Fibroblast of the aortic adventitia (primary cell): Measurements from ENCODE around the gene EPN2. TPM values are rescaled to one million over a fixed set of nuclear protein-coding genes. Genes with fewer than 3 reads are reported as not detected.

Experiments used
- DNase-seq: peaks from one replicate; pipeline ENCODE4 v3.0.0-alpha.2; 2010; ENCODE audit warnings: low read depth
- H3K4me3 ChIP-seq: 2 replicates; pipeline ENCODE4 v1.5.1; 2011; ENCODE audit warnings: low read depth, mild to moderate bottlenecking, control low read depth, low read length, moderate library complexity
- total RNA-seq: library from RNA; depleted of rRNA; stranded (reverse); fragments of >200 nt; gene quantifications from 2 replicates; pipeline ENCODE4 v1.2.3, GENCODE V29; 2012; ENCODE audit warnings: low replicate concordance
- TF ChIP-seq, protein P1 (sequence below): IDR thresholded peaks from 2 replicates; pipeline ENCODE4 v1.5.1; 2011; ENCODE audit warnings: mild to moderate bottlenecking, low read length, control low read depth, inconsistent platforms; ENCODE audit not compliant: insufficient read depth

Gene EPN2
- total RNA-seq, 1 donor: 30.7 TPM

DNA sequence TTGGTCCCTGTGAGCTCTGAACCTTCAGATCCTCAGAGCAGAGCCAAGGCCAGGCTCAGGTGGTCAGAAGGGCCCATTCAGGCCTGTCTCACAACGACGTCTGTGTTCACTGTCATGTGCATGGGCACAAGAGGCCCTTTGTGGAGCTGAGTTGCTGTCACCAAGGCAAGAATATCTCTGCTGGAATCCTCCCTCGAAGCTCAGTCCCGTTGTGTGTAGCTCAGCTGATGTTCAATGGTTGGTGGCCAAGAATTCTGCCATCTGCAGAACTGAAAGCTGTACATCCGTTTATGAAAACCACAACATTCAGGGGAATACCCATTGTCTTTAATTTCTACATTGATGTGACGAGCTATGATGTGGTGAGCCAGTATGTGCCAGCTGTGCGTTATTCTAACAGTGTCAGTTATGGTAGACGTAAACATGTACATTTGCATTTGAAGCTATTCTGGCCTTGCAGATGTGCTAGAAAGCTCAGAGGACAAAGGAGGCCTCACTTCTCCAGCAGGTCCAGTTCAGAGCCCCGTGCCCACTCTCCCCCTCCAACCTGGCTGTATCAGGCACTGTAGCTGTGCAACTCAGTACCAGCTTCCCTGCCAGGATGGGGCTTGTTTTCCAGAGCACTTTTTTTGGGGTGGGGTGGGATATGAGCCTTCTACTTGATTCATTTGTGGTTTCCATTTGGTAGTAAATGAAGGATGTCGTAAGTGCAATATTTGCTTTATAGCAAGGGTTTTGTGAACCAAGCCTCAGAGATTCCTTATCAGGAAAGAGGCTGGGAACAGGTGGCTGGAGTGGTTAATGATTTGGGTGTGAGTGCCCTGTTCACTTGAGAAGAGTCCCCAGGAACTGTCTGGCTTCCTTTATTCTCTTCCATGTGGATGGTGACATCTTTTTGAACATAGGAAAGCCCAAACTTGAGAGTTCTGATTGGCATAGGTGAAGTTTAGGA, 69.3 kb downstream of the EPN2 start:
- TF ChIP-seq, protein P1, sequence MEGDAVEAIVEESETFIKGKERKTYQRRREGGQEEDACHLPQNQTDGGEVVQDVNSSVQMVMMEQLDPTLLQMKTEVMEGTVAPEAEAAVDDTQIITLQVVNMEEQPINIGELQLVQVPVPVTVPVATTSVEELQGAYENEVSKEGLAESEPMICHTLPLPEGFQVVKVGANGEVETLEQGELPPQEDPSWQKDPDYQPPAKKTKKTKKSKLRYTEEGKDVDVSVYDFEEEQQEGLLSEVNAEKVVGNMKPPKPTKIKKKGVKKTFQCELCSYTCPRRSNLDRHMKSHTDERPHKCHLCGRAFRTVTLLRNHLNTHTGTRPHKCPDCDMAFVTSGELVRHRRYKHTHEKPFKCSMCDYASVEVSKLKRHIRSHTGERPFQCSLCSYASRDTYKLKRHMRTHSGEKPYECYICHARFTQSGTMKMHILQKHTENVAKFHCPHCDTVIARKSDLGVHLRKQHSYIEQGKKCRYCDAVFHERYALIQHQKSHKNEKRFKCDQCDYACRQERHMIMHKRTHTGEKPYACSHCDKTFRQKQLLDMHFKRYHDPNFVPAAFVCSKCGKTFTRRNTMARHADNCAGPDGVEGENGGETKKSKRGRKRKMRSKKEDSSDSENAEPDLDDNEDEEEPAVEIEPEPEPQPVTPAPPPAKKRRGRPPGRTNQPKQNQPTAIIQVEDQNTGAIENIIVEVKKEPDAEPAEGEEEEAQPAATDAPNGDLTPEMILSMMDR: no peak
- DNase-seq: no peak
- no peak overlapping the region for H3K4me3 ChIP-seq

DNA sequence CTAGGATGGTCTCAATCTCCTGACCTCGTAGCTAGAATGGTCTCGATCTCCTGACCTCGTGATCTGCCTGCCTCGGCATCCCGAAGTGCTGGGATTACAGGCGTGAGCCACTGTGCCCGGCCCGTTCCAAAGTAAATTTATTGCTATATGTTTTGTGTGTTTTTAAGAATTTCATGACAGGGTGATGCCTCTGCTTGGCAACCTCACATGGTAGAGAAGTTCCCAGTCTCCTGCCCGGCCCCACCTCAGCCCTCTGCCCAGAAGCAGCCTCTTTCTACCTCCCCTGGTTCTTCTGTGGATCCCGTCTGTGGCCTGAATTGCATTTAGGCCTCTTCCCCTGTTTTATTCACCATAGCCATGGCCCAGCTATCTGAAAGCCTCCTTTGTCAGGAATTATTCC, 70.4 kb downstream of the EPN2 start:
- H3K4me3 ChIP-seq: no peak overlapping the region
- TF ChIP-seq, protein P1: no peak
- DNase-seq: no peak

DNA sequence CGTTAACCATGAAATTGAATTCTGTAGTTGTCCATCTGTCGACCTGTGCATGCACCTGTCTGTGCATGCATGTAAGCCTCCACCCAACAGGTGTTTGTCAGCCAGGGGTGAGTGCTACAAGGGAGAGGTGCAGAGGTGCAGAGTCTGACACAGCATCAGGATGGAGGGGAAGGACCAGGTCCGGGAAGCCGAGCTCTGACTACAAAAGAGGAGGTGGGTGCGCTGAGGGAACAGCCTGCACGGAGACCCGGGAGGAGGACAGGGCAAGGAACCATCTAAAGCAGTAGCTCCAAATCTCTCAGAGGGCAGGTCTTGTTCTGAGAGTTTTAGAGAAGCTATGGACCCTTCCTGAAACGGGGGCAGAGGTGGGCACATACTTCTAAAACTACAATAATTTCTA, 71.2 kb downstream of the EPN2 start:
- DNase-seq: no peak
- TF ChIP-seq, protein P1: no peak
- H3K4me3 ChIP-seq: no peak overlapping the region

DNA sequence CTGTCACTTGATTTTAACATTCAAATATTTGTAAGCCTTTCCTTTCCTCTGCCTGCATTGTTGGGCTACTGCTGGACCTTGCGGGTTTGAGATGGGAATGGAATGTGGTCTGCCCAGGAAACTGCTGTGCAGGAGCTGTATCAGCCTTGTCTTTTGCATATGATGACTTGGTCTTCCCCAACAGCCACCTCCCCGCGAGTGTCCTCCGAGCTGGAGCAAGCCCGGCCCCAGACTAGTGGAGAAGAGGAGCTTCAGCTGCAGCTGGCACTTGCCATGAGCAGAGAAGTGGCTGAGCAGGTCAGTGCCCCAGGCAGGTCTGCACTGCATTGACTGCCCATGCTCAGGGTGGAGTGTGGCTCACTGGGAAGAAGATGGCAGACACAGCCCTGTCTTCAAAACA, 72.5 kb downstream of the EPN2 start:
- no peak overlapping the region for H3K4me3 ChIP-seq
- DNase-seq: no peak
- TF ChIP-seq, protein P1: no peak

DNA sequence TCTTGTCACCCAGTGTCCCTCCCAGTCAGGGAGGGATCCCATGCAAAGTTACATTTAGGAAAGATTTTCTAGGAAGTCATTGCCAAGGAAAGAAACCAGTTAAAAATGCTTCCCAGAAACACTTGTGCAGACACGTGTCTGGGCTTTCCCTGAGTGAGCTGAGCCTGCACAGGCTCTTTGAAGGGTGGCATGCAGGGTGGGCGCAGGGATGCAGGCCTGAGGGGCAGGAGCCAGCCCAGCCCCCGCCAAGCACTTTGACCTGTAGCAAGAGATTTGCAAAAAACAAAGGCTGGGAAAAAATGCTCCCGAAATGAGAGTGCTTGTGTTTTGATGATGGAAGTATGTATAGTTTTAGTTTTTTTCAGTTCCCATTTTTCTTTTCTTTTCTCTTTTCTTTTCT, 73.0 kb downstream of the EPN2 start:
- no peak overlapping the region for H3K4me3 ChIP-seq
- DNase-seq: no peak
- TF ChIP-seq, protein P1: no peak

DNA sequence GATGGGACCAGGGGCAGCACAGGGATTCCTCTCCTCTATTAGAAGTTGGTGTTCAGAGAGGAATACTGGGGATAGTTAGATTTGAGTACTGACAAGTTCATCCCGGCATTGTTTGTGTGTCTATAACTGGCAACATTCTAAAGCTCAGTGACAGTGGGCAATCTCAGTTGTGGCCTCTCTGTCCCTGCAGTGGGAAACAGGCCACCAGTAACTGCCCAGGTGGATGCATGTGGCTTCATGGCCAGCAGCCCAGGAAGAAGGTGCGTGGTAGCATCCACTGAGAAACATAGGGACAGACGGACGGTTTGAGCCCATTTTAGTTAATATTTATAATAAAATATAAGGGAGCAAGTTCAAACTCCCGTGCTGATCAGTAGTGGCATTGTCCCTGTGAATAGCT, 73.8 kb downstream of the EPN2 start:
- no peak for DNase-seq
- TF ChIP-seq, protein P1: no peak
- H3K4me3 ChIP-seq: no peak overlapping the region
